BLaER1 (cell line): ENCODE data around the gene OPCML.

ENCODE experiments used
- H3K27ac ChIP-seq: shearing (Covaris generic); formaldehyde crosslinking; 2 replicates; pipeline ENCODE4 v1.8.1; 2022
- H3K27me3 ChIP-seq: shearing (Covaris generic); formaldehyde crosslinking; 2 replicates; pipeline ENCODE4 v1.8.1; 2022
- H3K36me3 ChIP-seq: shearing (Covaris generic); formaldehyde crosslinking; 2 replicates; pipeline ENCODE4 v1.8.1; 2022
- H3K4me1 ChIP-seq: shearing (Covaris generic); formaldehyde crosslinking; 2 replicates; pipeline ENCODE4 v1.8.1; 2022
- H3K4me2 ChIP-seq: shearing (Covaris generic); formaldehyde crosslinking; 2 replicates; pipeline ENCODE4 v1.8.1; 2022
- H3K4me3 ChIP-seq: shearing (Covaris generic); formaldehyde crosslinking; 2 replicates; pipeline ENCODE4 v1.8.1; 2022
- H3K9ac ChIP-seq: shearing (Covaris generic); formaldehyde crosslinking; 2 replicates; pipeline ENCODE4 v1.8.1; 2022
- H3K9me3 ChIP-seq: shearing (Covaris generic); formaldehyde crosslinking; 2 replicates; pipeline ENCODE4 v1.8.1; 2022
- H4K20me1 ChIP-seq: shearing (Covaris generic); formaldehyde crosslinking; 2 replicates; pipeline ENCODE4 v1.8.1; 2022
- Cebpa-rat ChIP-seq: shearing (Covaris generic); IDR thresholded peaks from 2 replicates; pipeline ENCODE4 v1.8.1; 2022

OPCML gene

GRCh38 chr11:132941761-132942160 is 590.5 kb downstream of the OPCML start:
- no peak overlapping the region for H3K4me3 ChIP-seq
- no peaks in the 10 kb centered on the region for H3K27me3 ChIP-seq
- TF ChIP-seq Cebpa-rat, result no peak
- no peak overlapping the region for H3K27ac ChIP-seq
- no peaks in the 10 kb centered on the region for H4K20me1 ChIP-seq
- no peaks in the 10 kb centered on the region for H3K9me3 ChIP-seq
- H3K9ac ChIP-seq, result no peak overlapping the region
- no peak overlapping the region for H3K4me2 ChIP-seq
- peaks cover 6% of the 10 kb centered on the region; the same call in 1 of the 2 replicates for H3K4me1 ChIP-seq
- H3K36me3 ChIP-seq, result no peaks in the 10 kb centered on the region

- Histone ChIP-seq H3K27ac (no peak overlapping the region), H4K20me1 (no peaks in the 10 kb centered on the region), H3K4me2 (no peak overlapping the region), H3K9me3 (no peaks in the 10 kb centered on the region), H3K4me1 (peaks cover 6% of the 10 kb centered on the region; the same call in 1 of the 2 replicates), H3K27me3 (no peaks in the 10 kb centered on the region), H3K4me3 (no peak overlapping the region), H3K9ac (no peak overlapping the region), H3K36me3 (no peaks in the 10 kb centered on the region)
- TF ChIP-seq Cebpa-rat, result no peak
Measured at GRCh38 chr11:132941024-132941646, 591.2 kb downstream of the OPCML start.

- TF ChIP-seq Cebpa-rat, result no peak
Measured at GRCh38 chr11:132937016-132937415, 595.3 kb downstream of the OPCML start.

GRCh38 chr11:132935383-132935782 is 596.9 kb downstream of the OPCML start:
- Histone ChIP-seq H3K36me3 (no peaks in the 10 kb centered on the region), H3K4me1 (no peaks in the 10 kb centered on the region), H4K20me1 (no peaks in the 10 kb centered on the region), H3K4me3 (no peak overlapping the region), H3K9ac (no peak overlapping the region), H3K4me2 (no peak overlapping the region), H3K27ac (no peak overlapping the region), H3K9me3 (peaks cover 4% of the 10 kb centered on the region), H3K27me3 (no peaks in the 10 kb centered on the region)
- no peak for TF ChIP-seq Cebpa-rat

More at GRCh38 chr11:132937016-132937415, 595.3 kb downstream of the OPCML start:
- Histone ChIP-seq H3K9ac (no peak overlapping the region), H3K4me2 (no peak overlapping the region), H4K20me1 (no peaks in the 10 kb centered on the region), H3K27me3 (no peaks in the 10 kb centered on the region), H3K4me1 (peaks cover 6% of the 10 kb centered on the region; the same call in 1 of the 2 replicates), H3K27ac (no peak overlapping the region), H3K36me3 (no peaks in the 10 kb centered on the region), H3K9me3 (no peaks in the 10 kb centered on the region), H3K4me3 (no peak overlapping the region)

GRCh38 chr11:132933703-132934102 is 598.6 kb downstream of the OPCML start:
- Histone ChIP-seq H3K27ac (no peak overlapping the region), H3K9ac (no peak overlapping the region), H3K4me1 (no peaks in the 10 kb centered on the region), H3K36me3 (no peaks in the 10 kb centered on the region), H3K9me3 (peaks cover 9% of the 10 kb centered on the region), H4K20me1 (no peaks in the 10 kb centered on the region), H3K4me3 (no peak overlapping the region), H3K4me2 (no peak overlapping the region), H3K27me3 (no peaks in the 10 kb centered on the region)
- no peak for TF ChIP-seq Cebpa-rat

- Histone ChIP-seq H3K9ac (no peak overlapping the region), H4K20me1 (no peaks in the 10 kb centered on the region), H3K4me2 (no peak overlapping the region), H3K36me3 (no peaks in the 10 kb centered on the region), H3K27ac (no peak overlapping the region), H3K27me3 (no peaks in the 10 kb centered on the region), H3K4me1 (no peaks in the 10 kb centered on the region), H3K9me3 (peaks cover 9% of the 10 kb centered on the region), H3K4me3 (no peak overlapping the region)
- no peak for TF ChIP-seq Cebpa-rat
Measured at GRCh38 chr11:132925825-132926469, 606.4 kb downstream of the OPCML start.

GRCh38 chr11:132921597-132921996 is 610.7 kb downstream of the OPCML start:
- Histone ChIP-seq H3K9ac (no peak overlapping the region), H3K27ac (no peak overlapping the region), H3K36me3 (no peaks in the 10 kb centered on the region), H3K9me3 (no peaks in the 10 kb centered on the region), H3K4me2 (no peak overlapping the region), H3K27me3 (no peaks in the 10 kb centered on the region), H4K20me1 (no peaks in the 10 kb centered on the region), H3K4me3 (no peak overlapping the region), H3K4me1 (peaks cover 4% of the 10 kb centered on the region)
- no peak for TF ChIP-seq Cebpa-rat

GRCh38 chr11:132920451-132921096 is 611.7 kb downstream of the OPCML start:
- no peaks in the 10 kb centered on the region for H3K9me3 ChIP-seq
- no peak overlapping the region for H3K9ac ChIP-seq
- H3K4me2 ChIP-seq, result peak overlapping the region; percentile 25
- no peaks in the 10 kb centered on the region for H3K27me3 ChIP-seq
- no peak overlapping the region for H3K27ac ChIP-seq
- H3K36me3 ChIP-seq, result no peaks in the 10 kb centered on the region
- H3K4me3 ChIP-seq, result no peak overlapping the region
- peaks cover 4% of the 10 kb centered on the region for H3K4me1 ChIP-seq
- TF ChIP-seq Cebpa-rat, result no peak
- no peaks in the 10 kb centered on the region for H4K20me1 ChIP-seq

- Histone ChIP-seq H3K27me3 (no peaks in the 10 kb centered on the region), H3K4me1 (no peaks in the 10 kb centered on the region), H3K4me2 (no peak overlapping the region), H3K36me3 (no peaks in the 10 kb centered on the region), H3K4me3 (no peak overlapping the region), H3K9ac (no peak overlapping the region), H3K27ac (no peak overlapping the region), H3K9me3 (no peaks in the 10 kb centered on the region), H4K20me1 (no peaks in the 10 kb centered on the region)
- TF ChIP-seq Cebpa-rat, result no peak
Measured at GRCh38 chr11:132914600-132914999, 617.7 kb downstream of the OPCML start.

- H3K27me3 ChIP-seq, result no peaks in the 10 kb centered on the region
- H3K4me1 ChIP-seq, result peaks cover 4% of the 10 kb centered on the region; the same call in 1 of the 2 replicates
- no peak for TF ChIP-seq Cebpa-rat
- no peaks in the 10 kb centered on the region for H3K9me3 ChIP-seq
- no peaks in the 10 kb centered on the region for H4K20me1 ChIP-seq
- no peak overlapping the region for H3K4me3 ChIP-seq
- H3K9ac ChIP-seq, result no peak overlapping the region
- no peak overlapping the region for H3K27ac ChIP-seq
- H3K4me2 ChIP-seq, result no peak overlapping the region
- H3K36me3 ChIP-seq, result no peaks in the 10 kb centered on the region
Measured at GRCh38 chr11:132913886-132914285, 618.4 kb downstream of the OPCML start.
